Right renal pelvis (tissue), 4 donors: ENCODE measurements around the gene KCNN1. TPM values are rescaled to one million over a fixed set of nuclear protein-coding genes. Genes with fewer than 3 reads are reported as not detected.
"Not testable (repeated sequence)": the region's sequence is repeated elsewhere in the genome, so short reads cannot be mapped to it uniquely, and the experiment has no call there.

Experiments used
- DNase-seq, 4 donors: peaks; one replicate each; pipeline ENCODE4 v3.0.0-alpha.2; 2013; ENCODE audit warnings: low read depth in 4 of 4, low spot score in 3 of 4, missing footprints in 1 of 4
- polyA plus RNA-seq, 4 donors: library from polyadenylated mRNA; unstranded; fragments of 120-200 nt; gene quantifications; one replicate each; pipeline ENCODE4 v1.2.1, GENCODE V29; 2013; ENCODE audit not compliant: insufficient read length in 4 of 4

KCNN1 gene
- polyA plus RNA-seq, 4 donors: 4.4 to 7.3 (median 4.9) TPM

GRCh38 chr19:18020212-18021085 lies 53.5 kb downstream of the KCNN1 start:
- no peak for DNase-seq

- DNase-seq: no peak
Observed at GRCh38 chr19:18021121-18021755, 54.3 kb downstream of the KCNN1 start.

- DNase-seq: no peak
Observed at GRCh38 chr19:18023622-18024251, 56.8 kb downstream of the KCNN1 start.

GRCh38 chr19:18027151-18027550 lies 60.2 kb downstream of the KCNN1 start:
- DNase-seq: no peak

- DNase-seq: no peak
Observed at GRCh38 chr19:18029617-18030338, 62.9 kb downstream of the KCNN1 start.

- not testable (repeated sequence) for DNase-seq
Observed at GRCh38 chr19:18031401-18031800, 64.5 kb downstream of the KCNN1 start.

- not testable (repeated sequence) for DNase-seq
Observed at GRCh38 chr19:18032102-18032501, 65.2 kb downstream of the KCNN1 start.

- DNase-seq: no peak
Observed at GRCh38 chr19:18041054-18041453, 74.1 kb downstream of the KCNN1 start.

GRCh38 chr19:18043676-18044075 lies 76.8 kb downstream of the KCNN1 start:
- no peak for DNase-seq

- DNase-seq: peak in 1 of 4 donors; percentile 37
Observed at GRCh38 chr19:18044825-18045304, 78.0 kb downstream of the KCNN1 start.

GRCh38 chr19:18045307-18046050 lies 78.6 kb downstream of the KCNN1 start:
- DNase-seq: no peak

- DNase-seq: no peak
Observed at GRCh38 chr19:18046059-18046718, 79.3 kb downstream of the KCNN1 start.

- DNase-seq: peak in 1 of 4 donors; percentile 22
Observed at GRCh38 chr19:18049385-18049784, 82.5 kb downstream of the KCNN1 start.

Other genes with a start within 250 kb of the KCNN1 start
- 10 to 100 TPM; 32.2 to 44.4 (median 35.3) TPM for gene MAP1S, start 247.6 kb upstream of the KCNN1 start, polyA plus RNA-seq
- gene FCHO1, start 215.6 kb upstream of the KCNN1 start, polyA plus RNA-seq: 1 to 10 TPM; 1.6 to 3.4 (median 2.0) TPM
- 10 to 100 TPM in 1 of 4 donors, 1 to 10 TPM in 3; 3.9 to 13.5 (median 7.2) TPM for gene B3GNT3, start 172.0 kb upstream of the KCNN1 start, polyA plus RNA-seq
- gene INSL3, start 145.6 kb upstream of the KCNN1 start, polyA plus RNA-seq: under 1 TPM in 3 of 4 donors, not detected in 1; 0.19 to 0.54 (median 0.22) TPM
- gene JAK3, start 119.1 kb upstream of the KCNN1 start, polyA plus RNA-seq: 1 to 10 TPM; 2.1 to 3.6 (median 3.0) TPM
- gene RPL18A, start 107.2 kb upstream of the KCNN1 start, polyA plus RNA-seq: 1,000 to 10,000 TPM in 1 of 4 donors, 100 to 1,000 TPM in 3; 830 to 1,276 (median 861) TPM
- under 1 TPM in 3 of 4 donors, not detected in 1; 0.04 to 0.06 (median 0.05) TPM for gene SLC5A5, start 95.2 kb upstream of the KCNN1 start, polyA plus RNA-seq
- 10 to 100 TPM; 50.8 to 96.8 (median 54.8) TPM for gene CCDC124, start 34.1 kb upstream of the KCNN1 start, polyA plus RNA-seq
- gene ARRDC2, start 41.1 kb downstream of the KCNN1 start, polyA plus RNA-seq: 1 to 10 TPM; 4.4 to 5.8 (median 4.7) TPM
- gene IL12RB1, start 119.8 kb downstream of the KCNN1 start, polyA plus RNA-seq: under 1 TPM; 0.13 to 0.46 (median 0.19) TPM
- 1 to 10 TPM; 3.7 to 5.5 (median 4.8) TPM for gene MAST3, start 130.7 kb downstream of the KCNN1 start, polyA plus RNA-seq
- gene PIK3R2, start 186.1 kb downstream of the KCNN1 start, polyA plus RNA-seq: 10 to 100 TPM; 23.1 to 34.3 (median 28.3) TPM
- 10 to 100 TPM; 14.7 to 21.6 (median 16.5) TPM for gene IFI30, start 206.7 kb downstream of the KCNN1 start, polyA plus RNA-seq
- gene MPV17L2, start 226.1 kb downstream of the KCNN1 start, polyA plus RNA-seq: 10 to 100 TPM in 1 of 4 donors, 1 to 10 TPM in 3; 9.2 to 12.9 (median 9.6) TPM
- 1 to 10 TPM; 3.7 to 6.1 (median 5.4) TPM for gene RAB3A, start 236.9 kb downstream of the KCNN1 start, polyA plus RNA-seq